HG03565 (cell line): Measurements from ENCODE around the gene BZW1.
A peak's percentile ranks its signal among the peaks of the same experiment; 100 is the strongest.

Experiments
- ATAC-seq: cut with Tn5 transposase; IDR thresholded peaks from one replicate; pipeline ENCODE4 v1.9.1; 2021; ENCODE audit warnings: mild to moderate bottlenecking, moderate library complexity; ENCODE audit not compliant: unreplicated experiment

The BZW1 gene

DNA sequence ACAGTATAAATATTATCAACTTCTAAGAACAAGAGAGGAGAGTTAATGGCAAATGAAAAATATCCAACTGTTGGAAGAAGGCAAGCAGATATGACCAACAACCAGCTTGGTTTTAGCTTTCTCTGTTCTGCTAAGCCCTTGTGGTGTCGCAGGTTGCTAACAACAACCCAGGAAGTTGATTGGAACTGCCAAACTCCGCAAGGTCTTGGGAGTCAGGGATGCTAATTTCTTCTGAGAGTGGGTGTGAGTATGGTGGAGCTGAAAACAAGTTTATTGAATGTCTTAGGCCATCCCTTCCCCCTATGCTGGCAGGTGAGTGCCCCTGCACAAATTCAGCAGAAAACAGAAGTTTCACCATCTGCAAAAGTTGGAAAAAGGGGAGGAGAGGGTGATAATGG lies 17.5 kb downstream of the BZW1 start:
- no peak for ATAC-seq

DNA sequence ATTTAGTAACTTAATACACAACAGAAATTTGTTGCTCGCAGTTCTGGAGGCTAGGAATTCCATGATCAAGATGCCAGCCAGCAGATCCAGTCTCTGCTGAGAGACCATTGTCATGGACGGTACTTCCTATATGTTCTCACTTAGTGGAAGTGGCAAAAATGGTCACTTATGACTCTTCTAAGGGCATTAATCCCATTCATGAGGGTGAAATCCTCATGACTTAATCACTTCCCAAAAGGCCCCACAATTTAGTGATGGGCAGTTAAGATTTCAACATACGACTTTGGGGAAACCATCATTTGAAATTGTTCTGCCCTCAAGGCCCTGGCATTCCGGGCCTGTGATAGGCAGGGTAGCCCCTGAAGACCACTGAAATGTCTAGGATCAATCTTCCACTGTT lies 23.0 kb downstream of the BZW1 start:
- ATAC-seq = no peak

DNA sequence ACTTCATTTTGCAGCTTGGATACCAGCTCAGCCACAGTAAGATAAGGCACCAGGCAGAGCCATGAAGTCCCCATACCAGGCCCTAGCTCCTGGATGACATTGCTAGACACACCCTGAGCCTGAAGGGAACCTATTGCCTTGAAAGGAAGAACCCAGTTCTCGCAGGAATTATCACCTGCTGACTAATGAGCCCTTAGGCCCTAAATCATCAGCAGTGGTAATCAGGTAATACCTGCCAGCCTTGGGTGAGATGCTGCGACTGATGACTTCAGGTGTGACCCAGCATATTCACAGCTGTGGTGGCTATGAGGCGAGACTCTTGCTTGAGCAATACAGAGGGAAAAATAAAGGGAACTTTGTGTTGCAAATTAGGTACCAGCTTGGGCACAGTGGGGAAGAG lies 27.8 kb downstream of the BZW1 start:
- no peak for ATAC-seq

DNA sequence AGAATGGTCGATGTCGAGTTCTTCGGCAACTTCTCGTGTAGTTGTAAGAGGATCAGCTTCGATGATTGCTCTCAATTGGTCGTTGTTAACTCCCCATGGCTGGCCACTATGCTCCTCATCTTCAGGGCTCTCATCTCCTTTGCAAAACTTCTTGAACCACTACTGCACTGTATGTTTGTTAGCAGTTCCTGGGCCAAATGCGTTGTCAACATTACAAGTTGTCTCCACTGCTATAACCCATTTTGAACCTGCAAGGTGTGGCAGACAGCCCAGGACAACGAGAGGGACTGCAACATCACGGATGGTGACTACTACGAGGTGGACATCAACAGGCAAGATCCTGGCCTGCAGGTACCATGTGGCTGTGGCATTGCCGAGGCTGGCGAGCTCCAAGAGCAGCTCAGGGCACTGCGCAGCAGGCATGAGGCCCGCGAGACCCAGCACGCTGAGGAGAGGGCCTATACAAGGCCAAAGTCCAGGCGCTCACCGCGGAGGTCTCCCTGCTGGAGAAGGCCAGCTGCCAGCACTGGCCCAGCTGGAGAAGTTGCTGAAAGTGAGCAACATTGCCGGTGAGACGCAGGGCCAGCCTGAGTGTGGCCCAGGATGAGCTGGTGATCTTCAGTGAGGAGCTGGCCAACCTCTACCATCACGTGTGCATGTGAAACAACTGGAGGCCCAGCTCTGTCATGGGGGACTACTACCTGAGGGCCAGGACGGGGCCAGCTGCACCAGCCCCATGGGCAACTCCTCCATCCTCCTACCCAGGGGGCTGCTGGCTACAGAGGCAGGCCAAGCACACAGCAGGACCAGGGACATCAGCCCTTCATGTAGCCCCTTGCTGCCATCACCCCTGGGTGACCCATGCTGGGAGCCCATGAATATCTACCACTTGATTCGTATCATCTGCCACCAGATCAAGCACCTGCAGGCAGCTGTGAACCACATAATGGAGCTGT lies 32.6 kb downstream of the BZW1 start:
- no peak for ATAC-seq

DNA sequence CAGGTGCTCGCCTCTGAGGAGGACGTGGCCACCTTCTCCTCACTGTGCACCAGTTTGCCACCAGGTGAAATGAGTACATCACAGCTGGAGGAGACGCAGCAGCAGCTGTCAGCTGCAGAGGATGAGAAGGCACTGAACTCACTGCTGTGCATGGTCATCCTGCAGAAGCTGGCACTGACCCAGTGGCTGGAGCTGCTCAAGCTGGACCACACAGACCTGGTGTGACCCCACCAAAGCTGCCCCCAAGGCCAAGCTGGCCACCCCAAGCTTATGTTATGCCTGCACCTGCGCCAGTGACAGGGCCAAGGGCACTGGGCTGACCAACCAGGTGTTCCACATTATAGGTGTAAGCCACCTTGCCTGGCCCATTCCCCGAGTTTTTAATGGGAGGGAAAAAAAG lies 33.5 kb downstream of the BZW1 start:
- no peak for ATAC-seq

DNA sequence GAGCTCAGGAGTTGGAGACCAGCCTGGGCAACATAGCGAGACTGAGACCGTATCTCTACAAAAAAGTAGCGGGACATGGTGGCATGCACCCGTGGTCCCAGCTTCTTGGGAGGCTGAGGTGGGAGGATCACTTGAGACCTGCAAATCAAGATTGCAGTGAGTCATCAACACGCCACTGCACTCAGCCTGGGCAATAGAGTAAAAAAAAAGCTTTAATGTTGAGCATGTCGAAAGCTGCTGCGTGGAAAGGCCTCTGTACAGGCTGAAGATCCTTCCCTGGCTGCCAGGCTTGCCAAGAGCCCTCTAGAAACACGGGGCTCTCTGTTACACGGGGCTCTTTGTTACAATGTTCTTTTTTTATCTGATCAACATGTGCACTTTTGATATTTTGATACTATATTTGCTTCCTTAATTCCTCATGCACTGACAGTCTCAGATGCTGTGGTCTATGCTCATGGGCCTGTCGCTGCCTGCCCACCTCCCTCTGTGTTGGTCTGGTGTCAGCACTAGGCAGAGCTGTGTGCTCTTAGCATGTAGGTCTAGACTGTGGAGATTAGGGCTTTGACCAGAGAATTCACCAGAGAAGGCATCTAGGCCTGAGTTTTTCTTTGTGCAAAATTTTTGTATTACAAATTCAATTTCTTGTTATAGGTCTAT lies 34.1 kb downstream of the BZW1 start:
- ATAC-seq = no peak

DNA sequence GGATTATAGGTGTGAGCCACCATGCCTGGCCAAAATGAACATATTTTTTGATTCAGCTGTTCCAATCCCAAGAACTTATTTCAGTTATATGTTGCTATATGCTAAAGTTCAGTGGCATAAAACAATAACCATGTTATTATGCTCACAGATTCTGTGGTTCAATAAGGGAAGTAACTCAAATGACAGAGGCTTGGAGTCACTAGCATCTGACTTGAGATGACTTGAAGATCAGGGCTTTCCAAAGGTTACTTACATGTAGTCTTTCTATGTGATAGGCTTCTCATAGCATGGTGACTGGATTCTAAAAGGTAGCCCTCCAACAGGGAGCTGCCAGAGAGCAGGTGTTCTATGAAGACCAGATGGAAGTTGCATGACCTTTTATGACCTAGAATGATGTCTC lies 35.6 kb downstream of the BZW1 start:
- ATAC-seq = no peak

DNA sequence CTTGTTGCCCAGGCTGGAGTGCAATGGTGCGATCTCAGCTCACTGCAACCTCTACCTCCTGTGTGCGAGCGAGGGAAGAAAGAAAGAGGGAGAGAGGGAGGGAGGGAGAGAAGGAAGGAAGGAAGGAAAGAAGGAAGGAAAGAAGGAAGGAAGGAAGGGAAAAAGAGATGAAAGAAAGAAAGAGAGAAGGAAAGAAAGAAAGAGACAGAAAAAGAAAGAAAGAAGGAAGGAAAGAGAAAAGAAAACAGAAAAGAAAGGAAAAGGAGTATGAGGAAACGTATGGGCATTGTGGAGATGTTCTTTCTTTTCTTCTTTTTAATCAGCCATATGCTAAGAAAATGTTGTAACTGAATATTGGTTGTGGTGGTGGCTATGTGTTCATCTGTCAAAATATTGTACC lies 36.2 kb downstream of the BZW1 start:
- ATAC-seq = no peak

DNA sequence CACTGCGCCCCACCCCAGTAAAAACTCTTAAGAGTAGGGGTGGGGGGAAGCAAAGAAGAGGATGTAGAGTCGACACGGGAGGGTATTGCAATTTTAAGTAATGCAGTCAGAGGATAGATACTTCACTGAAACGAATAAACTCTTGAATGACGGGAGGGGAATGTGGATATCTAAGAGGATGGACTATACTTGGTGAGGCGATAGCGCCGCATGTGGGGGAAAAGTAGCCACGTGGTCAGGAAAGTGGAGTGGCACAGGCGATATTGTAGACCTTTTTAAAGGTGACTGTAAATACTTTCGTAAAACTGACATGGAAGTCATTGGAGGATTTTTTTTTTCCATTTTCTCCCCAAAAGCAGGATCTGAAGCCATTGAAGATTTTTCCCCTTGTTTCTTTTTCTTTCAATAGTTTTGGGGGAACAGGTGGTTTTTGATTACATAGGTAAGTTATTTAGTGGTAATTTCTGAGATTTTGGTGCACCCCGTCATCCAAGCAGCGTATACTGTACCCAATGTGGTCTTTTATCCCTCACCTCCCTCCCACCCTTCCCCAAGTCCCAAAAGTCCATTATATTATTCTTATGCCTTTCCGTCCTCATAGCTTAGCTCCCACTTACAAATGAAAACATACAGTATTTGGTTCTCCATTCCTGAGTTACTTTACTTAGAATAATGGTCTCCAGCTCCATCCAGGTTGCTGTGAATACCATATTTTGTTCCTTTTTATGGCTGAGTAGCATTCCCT lies 39.0 kb downstream of the BZW1 start:
- no peak for ATAC-seq

DNA sequence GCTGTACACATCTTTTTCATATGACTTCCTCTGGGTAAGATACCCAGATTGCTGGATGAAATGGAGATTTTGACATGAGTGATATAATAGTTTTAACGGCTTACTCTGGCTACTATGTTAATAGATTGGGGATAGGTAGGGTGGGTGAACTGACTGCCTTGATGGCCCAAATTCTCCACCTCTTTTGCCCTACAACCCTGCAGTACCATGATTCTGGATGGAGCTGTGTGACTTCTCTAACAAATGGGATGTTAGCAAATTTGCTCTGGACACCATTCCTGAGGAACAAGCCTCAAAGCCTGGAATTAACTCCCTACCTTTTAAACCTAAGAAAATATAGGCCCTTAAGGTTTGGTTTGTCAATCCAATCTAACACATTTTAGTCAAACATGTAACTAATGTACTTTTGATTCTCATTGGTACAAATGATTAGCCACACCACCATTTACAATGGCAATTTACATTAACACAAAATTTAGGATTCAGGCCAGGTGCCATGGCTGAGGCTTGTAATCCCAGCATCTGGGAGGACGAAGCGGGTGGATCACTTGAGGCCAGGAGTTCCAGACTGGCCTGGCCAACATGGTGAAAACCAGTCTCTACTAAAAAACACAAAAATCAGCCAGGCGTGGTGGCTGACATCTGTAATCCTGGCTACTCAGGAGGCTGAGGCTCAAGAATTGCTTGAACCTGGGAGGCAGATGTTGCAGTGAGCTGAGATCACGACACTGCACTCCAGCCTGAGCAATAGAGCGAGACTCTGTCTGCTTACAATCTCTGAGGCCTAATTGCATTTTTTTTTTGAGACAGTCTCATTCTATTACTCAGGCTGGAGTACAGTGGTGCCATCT lies 39.9 kb downstream of the BZW1 start:
- no peak for ATAC-seq

DNA sequence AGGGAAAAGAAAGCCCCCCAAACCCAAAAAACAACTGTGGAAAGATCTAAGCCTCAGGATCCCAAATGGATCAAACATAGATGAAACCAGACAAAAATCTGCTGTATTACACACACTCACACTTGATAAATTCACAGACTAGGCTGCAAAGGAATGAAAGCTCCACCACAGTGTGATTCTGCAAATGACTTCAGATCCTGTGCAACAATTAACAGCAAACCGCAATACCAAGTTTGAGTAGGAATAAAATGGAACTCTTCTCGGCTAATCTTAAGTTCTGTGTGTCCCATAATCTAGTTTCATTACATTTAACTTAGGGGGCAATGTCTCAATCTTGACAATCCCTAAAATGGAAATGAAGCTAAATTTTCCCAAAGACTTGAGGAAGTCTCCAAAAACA lies 40.9 kb downstream of the BZW1 start:
- no peak for ATAC-seq

DNA sequence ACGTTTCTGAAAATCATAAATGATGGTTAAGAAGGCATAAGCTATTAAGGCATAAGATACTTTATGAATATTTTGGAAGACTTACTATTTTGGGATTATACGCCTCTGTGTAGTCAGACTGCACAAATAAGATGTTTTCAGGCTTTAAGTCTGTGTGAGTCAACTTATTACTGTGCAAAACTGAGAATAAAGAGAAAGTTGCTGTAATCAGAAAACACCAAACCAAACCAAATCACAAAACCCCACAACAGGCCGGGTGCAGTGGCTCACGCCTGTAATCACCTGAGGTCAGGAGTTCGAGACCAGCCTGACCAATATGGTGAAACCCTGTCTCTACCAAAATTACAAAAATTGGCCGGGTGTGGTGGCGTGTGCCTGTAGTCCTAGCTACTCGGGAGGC lies 45.1 kb downstream of the BZW1 start:
- no peak for ATAC-seq

DNA sequence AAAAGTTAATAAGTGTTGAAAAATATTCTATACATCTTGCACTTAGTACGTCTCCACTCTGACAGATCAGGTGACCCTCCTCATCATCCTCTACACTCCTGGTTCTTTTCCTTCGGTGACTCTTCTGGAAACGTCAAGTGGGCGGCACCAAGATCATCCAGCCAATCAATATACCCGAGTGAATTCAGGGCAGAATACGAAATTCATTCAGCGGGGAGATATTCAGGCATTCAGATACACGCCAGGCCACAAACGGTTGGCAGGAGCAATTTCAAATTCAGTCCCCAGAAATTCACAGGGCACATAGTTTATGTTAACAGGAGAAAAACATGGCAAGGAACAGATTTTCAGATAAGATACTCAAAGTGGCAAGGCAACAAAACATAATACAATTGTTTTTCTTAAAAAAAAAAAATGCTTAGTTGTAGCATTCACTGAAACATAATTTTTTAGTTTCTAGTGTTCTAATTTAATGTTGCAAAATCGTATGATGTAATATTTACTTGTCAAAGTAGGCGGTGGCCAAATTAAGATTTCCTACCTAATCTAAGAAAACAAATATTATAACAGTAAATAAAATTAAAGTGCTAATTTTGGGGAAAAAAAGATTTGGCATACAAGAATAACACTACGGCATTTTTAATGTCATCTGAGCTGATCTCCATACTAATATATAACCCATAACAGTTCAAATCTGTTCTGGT lies 48.5 kb downstream of the BZW1 start:
- ATAC-seq = no peak

DNA sequence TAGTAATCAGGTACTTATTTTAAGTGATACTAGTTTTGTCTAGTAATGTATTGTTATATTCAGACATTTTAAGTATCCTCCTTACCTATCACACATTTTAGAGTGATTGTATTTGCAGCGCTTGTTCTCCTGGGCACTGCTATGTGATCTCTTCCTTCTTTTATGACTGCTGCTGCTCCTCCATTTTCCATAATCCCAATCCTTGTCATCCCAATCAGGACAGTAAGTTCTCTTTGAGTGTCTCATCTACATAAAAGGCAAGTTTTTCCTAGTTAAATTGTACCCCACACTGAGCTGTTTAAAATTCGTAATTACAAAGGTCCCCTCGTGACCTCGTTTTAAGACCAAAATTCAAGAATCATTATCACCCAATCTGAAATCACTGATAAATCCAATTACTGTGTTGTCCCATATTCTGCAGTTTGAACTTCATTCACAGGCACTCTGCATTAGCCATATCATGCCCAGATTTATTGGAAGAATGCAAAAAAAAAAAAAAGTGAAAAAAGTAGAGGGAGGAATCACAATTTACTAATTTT lies 50.0 kb downstream of the BZW1 start:
- ATAC-seq = no peak

DNA sequence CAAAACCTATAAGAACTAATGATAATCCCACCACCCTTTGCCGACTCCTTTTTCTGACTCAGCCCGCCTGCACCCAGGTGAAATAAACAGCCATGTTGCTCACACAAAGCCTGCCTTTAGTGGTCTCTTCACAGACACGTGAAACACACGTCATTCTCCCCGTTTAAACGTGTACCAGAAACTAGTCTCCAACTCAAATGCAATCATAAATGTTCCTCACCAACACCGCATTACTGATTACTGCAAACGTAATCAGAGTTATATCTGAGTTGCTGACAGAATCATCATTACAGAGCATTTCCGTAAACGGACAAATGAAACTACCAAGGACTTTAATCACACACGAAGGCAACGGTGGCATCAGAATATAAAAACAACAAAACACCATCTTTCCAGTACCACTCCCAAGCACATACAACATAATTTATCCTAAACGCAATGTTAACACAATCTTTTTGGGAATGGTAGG lies 50.9 kb downstream of the BZW1 start:
- ATAC-seq = no peak

DNA sequence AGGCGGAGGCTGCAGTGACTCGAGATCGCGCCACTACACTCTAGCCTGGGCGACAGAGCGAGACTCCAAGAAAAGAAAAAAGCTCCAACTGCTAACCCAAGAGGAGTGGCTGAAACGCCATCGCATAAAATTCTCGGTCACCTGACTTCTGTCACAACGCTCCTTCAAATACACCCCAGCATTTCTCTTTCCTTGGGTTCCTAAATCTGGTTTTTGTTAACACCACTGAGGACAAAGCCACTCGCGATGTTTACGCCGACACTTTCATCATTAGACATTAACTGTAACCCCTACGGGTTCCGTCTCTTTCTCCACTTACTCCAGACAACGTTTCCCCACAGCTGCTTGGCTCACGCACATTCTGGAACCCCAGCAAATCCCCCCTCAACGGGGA lies 52.1 kb downstream of the BZW1 start:
- ATAC-seq = no peak

DNA sequence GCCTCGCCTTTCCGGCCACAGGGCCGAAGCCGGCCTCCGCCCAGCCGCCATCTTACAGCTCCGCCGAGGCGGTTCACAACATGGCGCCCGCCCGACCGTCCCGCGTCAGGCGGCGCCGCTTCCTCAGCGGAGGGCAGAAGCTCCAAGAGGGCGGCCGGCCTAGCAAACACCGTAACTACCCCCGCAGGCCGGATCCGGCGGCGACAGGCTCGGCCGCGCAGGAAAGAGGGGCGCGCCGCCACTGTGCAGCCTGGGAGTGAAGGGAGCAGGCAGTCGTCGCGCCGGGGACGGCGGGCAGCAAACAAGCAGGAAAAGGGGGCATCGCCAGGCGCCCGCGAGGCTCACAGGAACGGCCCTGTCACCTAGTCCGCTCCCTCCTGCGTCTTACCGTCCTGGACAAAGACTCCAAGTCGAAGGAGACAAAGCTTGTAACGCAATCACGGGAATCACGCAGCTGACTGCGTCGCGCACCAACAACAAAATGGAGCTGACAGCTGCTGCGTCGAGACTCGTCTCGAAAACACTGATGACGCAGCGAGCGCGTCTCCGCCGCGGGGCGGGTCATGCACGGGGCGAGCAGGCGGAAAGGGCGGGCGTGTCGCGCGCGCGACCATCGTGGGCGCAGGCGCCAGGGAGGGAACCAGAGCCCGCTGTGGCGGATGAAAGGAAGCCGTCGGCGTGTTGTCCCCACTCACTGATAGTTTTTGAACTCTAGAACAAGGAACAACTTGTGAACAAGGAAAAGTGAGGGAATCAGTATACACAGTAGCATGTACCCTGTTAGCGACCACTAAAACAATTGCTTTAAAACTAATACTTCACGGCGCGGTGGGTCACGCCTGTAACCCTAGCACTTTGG lies 52.7 kb downstream of the BZW1 start, which contains the start of gene CLK1:
CLK1 (minus strand) TSS at position 483 of the 859 bp plus-strand sequence. CDS start 2,796 bp downstream, outside the sequence.
- ATAC-seq = peak; percentile 79

DNA sequence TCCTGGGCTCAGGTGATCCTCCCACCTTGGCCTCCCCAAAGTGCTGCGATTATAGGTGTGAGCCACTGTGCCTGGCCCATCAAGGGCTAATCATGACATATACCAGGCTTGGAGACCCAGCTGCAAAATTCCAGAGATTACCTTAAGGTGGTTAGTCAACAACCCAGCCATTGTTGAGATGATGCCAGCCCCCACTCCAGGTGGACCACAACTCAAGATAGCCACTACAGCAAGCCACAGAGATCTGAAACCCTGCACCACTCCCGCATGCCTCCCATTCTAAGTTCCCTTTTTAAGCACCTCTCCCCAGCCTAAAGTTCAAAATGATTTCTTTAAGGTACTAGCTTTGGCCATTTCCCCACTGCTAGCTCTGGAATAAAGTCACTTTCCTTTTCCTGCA lies 57.3 kb downstream of the BZW1 start:
- ATAC-seq = no peak

DNA sequence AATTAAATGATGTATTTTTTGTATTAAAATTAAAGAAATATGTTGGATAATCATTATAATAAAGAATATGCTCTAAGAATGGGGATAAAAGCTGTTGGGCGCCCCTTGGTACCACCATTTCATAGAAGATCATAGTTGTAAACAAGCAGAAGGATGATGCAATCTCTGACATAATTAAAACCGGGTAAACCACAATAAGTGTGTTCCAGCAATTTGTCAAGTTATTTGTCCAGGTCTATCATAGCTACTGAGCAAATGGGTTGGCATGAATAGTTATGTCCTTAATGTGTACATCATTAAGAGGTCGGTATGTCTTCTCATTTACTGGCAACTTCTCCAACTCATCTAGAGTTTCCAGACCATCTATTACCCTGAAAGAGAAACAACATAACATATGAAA lies 59.4 kb downstream of the BZW1 start:
- ATAC-seq = no peak
